ENCODE data around the gene FRRS1.

FRRS1 gene

GRCh38 chr1:99676876-99677275, 89.6 kb downstream of the FRRS1 start:
- no peak for DNase-seq (ENCODE audit: low read depth in 2 of 2)

GRCh38 chr1:99675994-99676393, 90.4 kb downstream of the FRRS1 start:
- DNase-seq (ENCODE audit: low read depth in 2 of 2), result no peak

GRCh38 chr1:99675292-99675691, 91.1 kb downstream of the FRRS1 start:
- no peak for DNase-seq (ENCODE audit: low read depth in 2 of 2)

GRCh38 chr1:99674115-99675064, 92.0 kb downstream of the FRRS1 start:
- no peak for DNase-seq (ENCODE audit: low read depth in 2 of 2)

GRCh38 chr1:99673315-99673714, 93.1 kb downstream of the FRRS1 start:
- no peak for DNase-seq (ENCODE audit: low read depth in 2 of 2)

- no peak for DNase-seq (ENCODE audit: low read depth in 2 of 2)
These were observed 93.8 kb downstream of the FRRS1 start for GRCh38 chr1:99672530-99673213.

GRCh38 chr1:99672038-99672437, 94.4 kb downstream of the FRRS1 start:
- DNase-seq (ENCODE audit: low read depth in 2 of 2), result no peak

- DNase-seq (ENCODE audit: low read depth in 2 of 2), result no peak
These were observed 95.9 kb downstream of the FRRS1 start for GRCh38 chr1:99670583-99670982.

GRCh38 chr1:99669821-99670220, 96.6 kb downstream of the FRRS1 start:
- no peak for DNase-seq (ENCODE audit: low read depth in 2 of 2)

- DNase-seq (ENCODE audit: low read depth in 2 of 2), result no peak
These were observed 97.1 kb downstream of the FRRS1 start for GRCh38 chr1:99669376-99669775.

GRCh38 chr1:99665212-99665611, 101.2 kb downstream of the FRRS1 start:
- no peak for DNase-seq (ENCODE audit: low read depth in 2 of 2)

- DNase-seq (ENCODE audit: low read depth in 2 of 2), result no peak
These were observed 102.9 kb downstream of the FRRS1 start for GRCh38 chr1:99663501-99663900.

GRCh38 chr1:99662539-99663080, 103.8 kb downstream of the FRRS1 start:
- no peak for DNase-seq (ENCODE audit: low read depth in 2 of 2)

- DNase-seq (ENCODE audit: low read depth in 2 of 2), result no peak
These were observed 104.7 kb downstream of the FRRS1 start for GRCh38 chr1:99661780-99662179.

GRCh38 chr1:99660496-99660895, 105.9 kb downstream of the FRRS1 start:
- DNase-seq (ENCODE audit: low read depth in 2 of 2), result no peak

GRCh38 chr1:99659755-99660210, 106.7 kb downstream of the FRRS1 start:
- no peak for DNase-seq (ENCODE audit: low read depth in 2 of 2)
